ENCODE measurements around the gene MTRF1L.
A peak's percentile ranks its signal among the peaks of the same experiment; 100 is the strongest.

MTRF1L gene

DNA sequence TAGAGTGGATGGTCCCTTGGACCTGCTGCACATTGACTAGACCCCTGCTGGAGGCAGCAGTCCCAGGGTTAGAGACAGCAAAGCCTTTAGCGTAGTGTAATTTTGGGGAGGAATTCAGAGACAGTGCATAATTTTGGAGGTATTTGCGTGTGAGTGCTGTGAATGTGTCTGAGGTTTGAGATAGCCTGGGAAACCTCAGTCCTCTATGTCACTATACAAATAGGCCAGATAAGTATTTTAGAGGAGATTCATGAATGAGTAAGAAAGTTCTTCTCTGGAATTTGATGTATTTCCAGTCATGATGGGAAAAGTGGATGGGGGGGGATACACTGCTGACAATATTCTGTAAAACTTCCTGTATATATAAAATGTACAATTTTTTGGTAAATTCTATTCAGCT, 25.8 kb upstream of the MTRF1L start:
- DNase-seq (ENCODE audit: low read depth): no peak
- TF ChIP-seq, protein P1, sequence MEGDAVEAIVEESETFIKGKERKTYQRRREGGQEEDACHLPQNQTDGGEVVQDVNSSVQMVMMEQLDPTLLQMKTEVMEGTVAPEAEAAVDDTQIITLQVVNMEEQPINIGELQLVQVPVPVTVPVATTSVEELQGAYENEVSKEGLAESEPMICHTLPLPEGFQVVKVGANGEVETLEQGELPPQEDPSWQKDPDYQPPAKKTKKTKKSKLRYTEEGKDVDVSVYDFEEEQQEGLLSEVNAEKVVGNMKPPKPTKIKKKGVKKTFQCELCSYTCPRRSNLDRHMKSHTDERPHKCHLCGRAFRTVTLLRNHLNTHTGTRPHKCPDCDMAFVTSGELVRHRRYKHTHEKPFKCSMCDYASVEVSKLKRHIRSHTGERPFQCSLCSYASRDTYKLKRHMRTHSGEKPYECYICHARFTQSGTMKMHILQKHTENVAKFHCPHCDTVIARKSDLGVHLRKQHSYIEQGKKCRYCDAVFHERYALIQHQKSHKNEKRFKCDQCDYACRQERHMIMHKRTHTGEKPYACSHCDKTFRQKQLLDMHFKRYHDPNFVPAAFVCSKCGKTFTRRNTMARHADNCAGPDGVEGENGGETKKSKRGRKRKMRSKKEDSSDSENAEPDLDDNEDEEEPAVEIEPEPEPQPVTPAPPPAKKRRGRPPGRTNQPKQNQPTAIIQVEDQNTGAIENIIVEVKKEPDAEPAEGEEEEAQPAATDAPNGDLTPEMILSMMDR (IDR thresholded peaks at IDR 0.05; ENCODE audit: insufficient read depth, low read depth, low read length, missing control alignments): no peak
- no peak overlapping the region for H3K4me3 ChIP-seq (ENCODE audit: low read length)

DNA sequence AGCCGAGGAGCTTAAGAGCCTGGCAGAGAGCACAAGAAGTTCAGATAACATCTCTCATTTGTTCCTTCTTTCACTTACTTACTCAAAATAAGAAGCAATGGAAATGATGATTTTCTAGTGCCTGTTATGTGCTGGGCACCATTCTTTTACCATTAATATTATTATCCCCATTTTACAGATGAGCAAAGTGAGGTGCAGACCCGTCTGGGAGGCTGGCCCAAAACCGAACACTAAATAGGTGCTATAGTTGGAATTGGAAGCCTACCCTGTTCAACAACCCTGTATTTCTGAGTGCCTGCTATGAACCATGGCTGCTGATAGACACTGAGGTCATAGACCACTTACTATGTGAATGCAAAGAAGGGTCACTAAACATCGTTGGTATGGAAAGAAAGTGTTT, 25.0 kb upstream of the MTRF1L start:
- DNase-seq (ENCODE audit: low read depth): no peak
- H3K4me3 ChIP-seq (ENCODE audit: low read length): no peak overlapping the region
- TF ChIP-seq, protein P1 (IDR thresholded peaks at IDR 0.05; ENCODE audit: insufficient read depth, low read depth, low read length, missing control alignments): no peak

DNA sequence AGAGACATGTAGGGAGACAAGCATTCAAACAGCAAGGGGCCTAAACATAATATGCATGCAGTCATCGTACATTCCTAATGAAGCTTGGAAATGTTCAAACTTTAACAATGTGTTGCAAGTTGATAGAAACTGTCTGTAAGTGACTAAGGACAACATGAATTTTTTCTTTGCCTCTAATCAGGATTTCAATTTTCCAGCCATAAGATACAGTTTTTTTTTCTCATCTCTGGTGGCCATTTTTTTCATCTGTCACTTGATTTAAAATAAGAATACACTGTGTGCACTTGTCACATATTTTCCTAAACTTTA, 22.2 kb upstream of the MTRF1L start:
- no peak overlapping the region for H3K4me3 ChIP-seq (ENCODE audit: low read length)
- DNase-seq (ENCODE audit: low read depth): no peak
- TF ChIP-seq, protein P1 (IDR thresholded peaks at IDR 0.05; ENCODE audit: insufficient read depth, low read depth, low read length, missing control alignments): no peak

DNA sequence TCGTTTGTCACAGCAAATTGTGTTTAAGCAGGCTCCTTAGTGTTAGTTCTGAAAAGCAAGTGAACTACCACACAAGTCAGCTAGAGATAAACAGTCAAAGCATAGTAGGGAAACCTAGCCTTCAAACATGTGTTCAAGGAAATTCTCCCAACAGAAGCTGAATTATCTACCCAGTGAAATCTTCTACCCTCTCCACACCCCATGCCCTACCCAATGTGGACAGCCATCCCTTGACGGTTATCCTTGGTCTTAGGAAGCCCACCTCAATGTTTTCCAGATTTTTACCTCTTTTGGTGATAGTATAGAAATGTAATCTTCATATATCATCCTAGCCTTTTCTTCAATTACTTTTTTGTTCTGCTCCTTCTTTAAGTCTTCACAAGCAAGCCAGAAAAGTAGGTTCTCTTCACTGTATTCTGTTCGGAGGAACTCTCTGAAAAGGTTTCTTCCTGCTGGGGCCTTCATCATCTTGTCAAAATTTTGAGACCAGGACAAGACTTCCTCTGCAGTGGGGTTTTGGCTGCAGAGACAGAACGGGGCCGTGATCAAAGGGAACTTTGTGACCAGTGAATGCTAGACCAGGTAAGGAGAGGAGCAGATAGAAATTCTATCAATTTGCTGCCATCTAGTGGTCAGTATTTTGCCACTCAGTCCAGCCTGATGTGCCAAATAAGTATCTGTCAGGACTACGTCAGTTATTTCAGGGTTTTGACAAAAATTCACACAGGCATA, 21.6 kb upstream of the MTRF1L start:
- TF ChIP-seq, protein P1 (IDR thresholded peaks at IDR 0.05; ENCODE audit: insufficient read depth, low read depth, low read length, missing control alignments): peak; percentile 79
- no peak overlapping the region for H3K4me3 ChIP-seq (ENCODE audit: low read length)
- peak; percentile 72 for DNase-seq (ENCODE audit: low read depth)

DNA sequence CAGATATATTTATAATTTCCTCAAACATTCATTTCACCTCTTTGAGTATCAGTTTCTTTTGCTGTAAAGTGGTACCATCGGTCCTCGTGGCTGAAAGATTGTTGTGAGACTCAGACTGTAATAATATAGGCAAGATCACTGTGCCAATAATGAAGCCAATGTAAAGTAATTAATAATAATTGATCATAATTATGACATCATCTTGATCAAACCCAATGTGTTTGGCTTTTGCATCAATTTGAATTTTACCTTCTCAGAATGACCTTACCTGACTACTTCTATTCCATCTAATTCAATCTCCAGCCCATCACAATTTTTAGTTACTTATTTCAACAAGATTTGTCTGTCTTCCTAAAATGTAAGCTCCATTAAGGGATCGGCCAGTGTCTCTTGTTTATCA, 15.8 kb upstream of the MTRF1L start:
- TF ChIP-seq, protein P1 (IDR thresholded peaks at IDR 0.05; ENCODE audit: insufficient read depth, low read depth, low read length, missing control alignments): no peak
- no peak for DNase-seq (ENCODE audit: low read depth)
- H3K4me3 ChIP-seq (ENCODE audit: low read length): no peak overlapping the region

DNA sequence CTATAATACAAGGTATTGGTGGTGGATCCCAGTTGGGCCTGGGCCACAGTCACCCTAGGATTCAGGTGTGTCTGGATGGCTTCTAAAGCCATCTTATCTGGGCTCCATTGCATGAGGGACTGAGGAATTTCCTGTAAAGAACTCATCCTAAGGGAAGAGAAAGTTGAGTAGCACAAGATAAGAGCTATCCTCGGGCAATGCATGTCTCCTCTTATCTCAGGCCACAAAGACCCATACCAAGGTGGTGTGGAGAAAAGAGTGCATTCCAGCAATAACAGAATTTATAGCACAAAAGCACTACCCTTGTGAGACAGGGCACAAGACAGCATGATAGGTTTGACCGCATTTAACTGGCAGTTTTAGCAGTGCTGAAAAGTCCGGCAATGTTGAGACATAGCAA, 14.3 kb upstream of the MTRF1L start:
- no peak for DNase-seq (ENCODE audit: low read depth)
- H3K4me3 ChIP-seq (ENCODE audit: low read length): no peak overlapping the region
- TF ChIP-seq, protein P1 (IDR thresholded peaks at IDR 0.05; ENCODE audit: insufficient read depth, low read depth, low read length, missing control alignments): no peak

DNA sequence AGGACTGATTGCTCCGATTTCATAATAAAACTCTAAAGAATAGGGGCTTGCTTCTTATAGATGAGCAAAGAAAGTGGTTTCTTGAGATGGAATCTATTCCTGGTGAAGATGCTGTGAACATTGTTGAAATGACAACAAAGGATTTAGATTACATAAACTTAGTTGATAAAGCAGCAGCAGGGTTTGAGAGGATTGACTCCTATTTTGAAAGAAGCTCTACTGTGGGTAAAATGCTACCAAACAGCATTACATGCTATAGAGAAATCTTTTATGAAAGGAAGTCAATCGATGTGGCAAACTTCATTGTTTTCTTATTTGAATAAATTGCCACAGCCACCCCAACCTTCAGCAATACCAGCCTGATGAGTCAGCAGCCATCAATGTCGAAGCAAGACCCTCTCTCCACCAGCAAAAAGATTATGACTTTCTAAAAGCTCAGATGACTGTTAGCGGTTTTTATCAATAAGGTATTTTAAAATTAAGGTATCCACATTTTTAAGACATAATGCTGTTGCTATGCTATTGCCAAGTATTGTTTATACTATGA, 12.7 kb upstream of the MTRF1L start:
- TF ChIP-seq, protein P1 (IDR thresholded peaks at IDR 0.05; ENCODE audit: insufficient read depth, low read depth, low read length, missing control alignments): no peak
- no peak overlapping the region for H3K4me3 ChIP-seq (ENCODE audit: low read length)
- DNase-seq (ENCODE audit: low read depth): no peak
